Neural cell (in vitro differentiated cells): Measurements from ENCODE around the gene SMG6. TPM values are rescaled to one million over a fixed set of nuclear protein-coding genes. Genes with fewer than 3 reads are reported as not detected.

ENCODE experiments used
- H2AFZ ChIP-seq: fragments of 200-600, 300-800 bp; sonication (generic), shearing (Covaris generic); 2 replicates; pipeline ENCODE4 v1.6.0; 2014; ENCODE audit warnings: low read depth, mild to moderate bottlenecking, antibody characterized with exemption, low read length, moderate library complexity
- H3F3A ChIP-seq: fragments of 200-600 bp; shearing (Covaris generic); 2 replicates; pipeline ENCODE4 v1.6.1; 2016; ENCODE audit warnings: mild to moderate bottlenecking, moderate library complexity, mixed read lengths, antibody characterized with exemption, low read length; ENCODE audit not compliant: insufficient read depth, poor library complexity, severe bottlenecking
- H3K27ac ChIP-seq: fragments of 200-600, 300-800 bp; sonication (generic), shearing (Covaris generic); 2 replicates; pipeline ENCODE4 v1.5.1; 2014; ENCODE audit warnings: mild to moderate bottlenecking, low read length, moderate library complexity
- H3K27me3 ChIP-seq: fragments of 300-800, 200-600 bp; sonication (generic), shearing (Covaris generic); 2 replicates; pipeline ENCODE4 v1.6.0; 2014; ENCODE audit warnings: mild to moderate bottlenecking, low read depth, low read length, moderate library complexity; ENCODE audit not compliant: insufficient read depth
- H3K36me3 ChIP-seq: fragments of 300-800, 200-600 bp; sonication (generic), shearing (Covaris generic); 2 replicates; pipeline ENCODE4 v1.5.1; 2014; ENCODE audit warnings: mild to moderate bottlenecking, antibody characterized with exemption, low read length, moderate library complexity; ENCODE audit not compliant: insufficient read depth
- H3K4me2 ChIP-seq: fragments of 300-800, 200-600 bp; sonication (generic), shearing (Covaris generic); 2 replicates; pipeline ENCODE4 v1.6.0; 2014; ENCODE audit warnings: mild to moderate bottlenecking, low read length
- H3K4me3 ChIP-seq: fragments of 300-800, 200-600 bp; sonication (generic), shearing (Covaris generic); 2 replicates; pipeline ENCODE4 v1.5.1; 2014; ENCODE audit warnings: mild to moderate bottlenecking, low read length, moderate library complexity
- H3K79me2 ChIP-seq: fragments of 200-600 bp; shearing (Covaris generic); replicated peaks from 2 replicates; pipeline ENCODE4 v1.6.0; 2014; ENCODE audit warnings: mild to moderate bottlenecking, low read length, moderate library complexity; ENCODE audit not compliant: insufficient read depth
- H3K9ac ChIP-seq: fragments of 300-800, 200-600 bp; sonication (generic), shearing (Covaris generic); 2 replicates; pipeline ENCODE4 v1.6.1; 2016; ENCODE audit warnings: mild to moderate bottlenecking, low read length, mixed read lengths
- H3K9me2 ChIP-seq: fragments of 200-600 bp; shearing (Covaris generic); 2 replicates; pipeline ENCODE4 v1.6.1; 2016; ENCODE audit warnings: mild to moderate bottlenecking, low read length, mixed read lengths; ENCODE audit not compliant: insufficient read depth
- H3K9me3 ChIP-seq: fragments of 200-600, 300-800 bp; sonication (generic), shearing (Covaris generic); 2 replicates; pipeline ENCODE4 v1.6.1; 2016; ENCODE audit warnings: mild to moderate bottlenecking, mixed run types, low read length, moderate library complexity, mixed read lengths
- H4K20me1 ChIP-seq: fragments of 200-600 bp; shearing (Covaris generic); 2 replicates; pipeline ENCODE4 v1.6.1; 2016; ENCODE audit warnings: mild to moderate bottlenecking, mixed run types; ENCODE audit not compliant: insufficient read depth
- CTCF ChIP-seq: fragments of 450-650 bp; IDR thresholded peaks from 2 replicates; pipeline ENCODE4 v1.5.1; 2014; ENCODE audit warnings: antibody characterized with exemption, mild to moderate bottlenecking, moderate library complexity; ENCODE audit not compliant: poor library complexity, severe bottlenecking
- EP300 ChIP-seq: fragments of 450-650 bp; conservative IDR thresholded peaks from 2 replicates; pipeline ENCODE4 v1.6.1; 2014; ENCODE audit warnings: antibody characterized with exemption, mild to moderate bottlenecking, moderate library complexity; ENCODE audit not compliant: poor library complexity, severe bottlenecking
- EZH2 ChIP-seq: fragments of 200-600, 300-800 bp; shearing (Covaris generic), sonication (generic); IDR thresholded peaks from 2 replicates; pipeline ENCODE4 v1.6.1; 2014; ENCODE audit warnings: antibody characterized with exemption, low read length, borderline replicate concordance, mild to moderate bottlenecking; ENCODE audit not compliant: insufficient read depth, poor library complexity, severe bottlenecking
- MXI1 ChIP-seq: fragments of 450-650 bp; conservative IDR thresholded peaks from 2 replicates; pipeline ENCODE4 v1.6.1; 2014; ENCODE audit warnings: antibody characterized with exemption, mild to moderate bottlenecking; ENCODE audit not compliant: poor library complexity, severe bottlenecking
- POLR2AphosphoS5 ChIP-seq: IDR thresholded peaks from 2 replicates; pipeline ENCODE4 v1.6.1; 2012
- RAD21 ChIP-seq: fragments of 450-650 bp; conservative IDR thresholded peaks from 2 replicates; pipeline ENCODE4 v1.6.1; 2014; ENCODE audit warnings: antibody characterized with exemption, mild to moderate bottlenecking, moderate library complexity
- REST ChIP-seq: IDR thresholded peaks from 2 replicates; pipeline ENCODE4 v1.6.1; 2012; ENCODE audit warnings: borderline replicate concordance
- SMC3 ChIP-seq: fragments of 450-650 bp; conservative IDR thresholded peaks from 2 replicates; pipeline ENCODE4 v1.6.1; 2014; ENCODE audit warnings: antibody characterized with exemption, mild to moderate bottlenecking, moderate library complexity; ENCODE audit not compliant: poor library complexity
- TAF1 ChIP-seq: IDR thresholded peaks from 2 replicates; pipeline ENCODE4 v1.6.1; 2012; ENCODE audit warnings: low read depth
- polyA plus RNA-seq: library from polyadenylated mRNA; depleted of rRNA; stranded (reverse); fragments of >200 nt; gene quantifications from 2 replicates; pipeline ENCODE4 v1.2.3, GENCODE V29; 2014

Gene SMG6
- polyA plus RNA-seq, 1 donor from 2014 or later = 13.9 TPM

- Histone ChIP-seq H3K4me3 (no peak overlapping the region), H3K36me3 (no peaks in the 10 kb centered on the region), H3K4me2 (no peak overlapping the region), H3F3A (no peaks in the 10 kb centered on the region), H3K9me3 (no peaks in the 10 kb centered on the region), H3K79me2 (no peaks in the 10 kb centered on the region), H2AFZ (no peak overlapping the region), H3K9ac (no peak overlapping the region), H4K20me1 (no peaks in the 10 kb centered on the region), H3K9me2 (no peaks in the 10 kb centered on the region), H3K27me3 (no peaks in the 10 kb centered on the region), H3K27ac (no peak overlapping the region)
- TF ChIP-seq TAF1 (no peak), MXI1 (no peak), POLR2AphosphoS5 (no peak), EZH2 (no peak), REST (no peak), RAD21 (no peak), CTCF (no peak), EP300 (no peak), SMC3 (no peak)
These were observed 120.2 kb downstream of the SMG6 start for GRCh38 chr17:2183346-2183745.

GRCh38 chr17:2181897-2182448 lies 121.6 kb downstream of the SMG6 start:
- no peaks in the 10 kb centered on the region for H3K9me2 ChIP-seq
- H3K9ac ChIP-seq = no peak overlapping the region
- H4K20me1 ChIP-seq = no peaks in the 10 kb centered on the region
- H2AFZ ChIP-seq = no peak overlapping the region
- no peak overlapping the region for H3K4me2 ChIP-seq
- H3K36me3 ChIP-seq = no peaks in the 10 kb centered on the region
- H3F3A ChIP-seq = no peaks in the 10 kb centered on the region
- no peaks in the 10 kb centered on the region for H3K79me2 ChIP-seq
- H3K4me3 ChIP-seq = no peak overlapping the region
- TF ChIP-seq MXI1 (no peak), TAF1 (no peak), RAD21 (no peak), SMC3 (no peak)
- H3K27ac ChIP-seq = no peak overlapping the region
- no peaks in the 10 kb centered on the region for H3K9me3 ChIP-seq
- H3K27me3 ChIP-seq = no peaks in the 10 kb centered on the region
